Measurements from ENCODE around the gene TM7SF3.

- TF ChIP-seq TAF1 (IDR thresholded peaks at IDR 0.05; ENCODE audit: borderline replicate concordance, insufficient read depth, low read length) (no peak), SIN3A (IDR thresholded peaks at IDR 0.05; ENCODE audit: borderline replicate concordance, insufficient read depth, low read length) (no peak), REST (IDR thresholded peaks at IDR 0.05; ENCODE audit: insufficient read depth in 1 of 2, low read depth in 2 of 2, low read length in 2 of 2) (no peak)
Measured at GRCh38 chr12:26979733-26980132, 34.5 kb downstream of the TM7SF3 start.
